ENCODE measurements around the gene PARVB. TPM values are rescaled to one million over a fixed set of nuclear protein-coding genes. Genes with fewer than 3 reads are reported as not detected.
A peak's percentile ranks its signal among the peaks of the same experiment; 100 is the strongest.

PARVB gene
- total RNA-seq, 2 donors from 2014 or later = 7.3 to 9.2 TPM

DNA sequence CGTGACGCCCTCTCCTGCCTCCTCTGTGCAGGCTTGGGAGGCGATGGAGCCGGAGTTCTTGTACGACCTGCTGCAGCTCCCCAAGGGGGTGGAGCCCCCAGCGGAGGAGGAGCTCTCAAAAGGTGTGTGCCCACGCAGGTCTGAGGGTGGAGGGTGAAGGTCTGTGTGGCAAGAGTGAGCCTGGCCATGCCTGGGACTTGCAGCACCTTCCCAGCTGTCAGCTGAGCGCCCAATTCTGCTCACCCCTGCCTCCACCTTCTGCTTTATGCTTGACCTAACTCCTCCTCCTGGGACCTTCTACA is 159.1 kb downstream of the PARVB start:
- TF ChIP-seq, protein P1, sequence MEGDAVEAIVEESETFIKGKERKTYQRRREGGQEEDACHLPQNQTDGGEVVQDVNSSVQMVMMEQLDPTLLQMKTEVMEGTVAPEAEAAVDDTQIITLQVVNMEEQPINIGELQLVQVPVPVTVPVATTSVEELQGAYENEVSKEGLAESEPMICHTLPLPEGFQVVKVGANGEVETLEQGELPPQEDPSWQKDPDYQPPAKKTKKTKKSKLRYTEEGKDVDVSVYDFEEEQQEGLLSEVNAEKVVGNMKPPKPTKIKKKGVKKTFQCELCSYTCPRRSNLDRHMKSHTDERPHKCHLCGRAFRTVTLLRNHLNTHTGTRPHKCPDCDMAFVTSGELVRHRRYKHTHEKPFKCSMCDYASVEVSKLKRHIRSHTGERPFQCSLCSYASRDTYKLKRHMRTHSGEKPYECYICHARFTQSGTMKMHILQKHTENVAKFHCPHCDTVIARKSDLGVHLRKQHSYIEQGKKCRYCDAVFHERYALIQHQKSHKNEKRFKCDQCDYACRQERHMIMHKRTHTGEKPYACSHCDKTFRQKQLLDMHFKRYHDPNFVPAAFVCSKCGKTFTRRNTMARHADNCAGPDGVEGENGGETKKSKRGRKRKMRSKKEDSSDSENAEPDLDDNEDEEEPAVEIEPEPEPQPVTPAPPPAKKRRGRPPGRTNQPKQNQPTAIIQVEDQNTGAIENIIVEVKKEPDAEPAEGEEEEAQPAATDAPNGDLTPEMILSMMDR (IDR thresholded peaks at IDR 0.05) = no peak
- no peak for TF ChIP-seq POLR2A (IDR thresholded peaks at IDR 0.05)
- H3K4me3 ChIP-seq = no peak overlapping the region
- peaks cover 0 to 7% of the 10 kb centered on the region in 2 donors for H3K27me3 ChIP-seq
- intact Hi-C loops (cut with DNase I) = no loop called here
- no peak overlapping the region for H3K27ac ChIP-seq
- no peaks in the 10 kb centered on the region for H3K36me3 ChIP-seq (replicated peaks in 1 of 2; ENCODE audit: insufficient read depth in 1 of 2, low read depth in 2 of 2)
- no peaks in the 10 kb centered on the region for H3K4me1 ChIP-seq
- WGBS, 2 donors = 41 to 58% methylated on average over 5 to 7 of the region's 8 CpGs
- DNase-seq = no peak
- H3K9me3 ChIP-seq = no peaks in the 10 kb centered on the region
- no peak for ATAC-seq

DNA sequence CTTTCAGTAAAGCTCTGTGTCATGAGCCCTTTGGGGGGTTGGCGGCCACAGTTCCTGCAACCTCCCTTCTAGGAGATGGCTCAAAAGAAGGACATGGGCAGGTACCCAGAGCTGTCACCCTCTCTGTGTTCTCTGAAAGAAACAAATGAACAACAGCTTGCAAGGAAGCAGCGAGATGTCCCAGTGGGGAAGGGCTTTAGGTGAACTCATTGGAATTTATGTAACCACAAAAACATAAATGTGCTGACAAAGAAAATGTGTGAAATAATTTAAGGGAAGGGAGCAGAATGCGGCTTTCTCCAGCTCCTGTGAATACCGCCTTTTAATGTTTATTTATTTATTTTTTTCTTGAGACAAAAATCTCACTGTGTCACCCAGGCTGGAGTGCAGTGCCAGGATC is 159.9 kb downstream of the PARVB start:
- Histone ChIP-seq H3K27ac (no peak overlapping the region), H3K36me3 (replicated peaks in 1 of 2; ENCODE audit: insufficient read depth in 1 of 2, low read depth in 2 of 2) (no peaks in the 10 kb centered on the region), H3K4me1 (no peaks in the 10 kb centered on the region), H3K27me3 (peaks cover 0 to 7% of the 10 kb centered on the region in 2 donors), H3K4me3 (no peak overlapping the region), H3K9me3 (no peaks in the 10 kb centered on the region)
- intact Hi-C loops (cut with DNase I) = no loop called here
- 52 to 74% methylated on average over 4 of the region's 4 CpGs for WGBS, 2 donors
- no peak for DNase-seq
- ATAC-seq = no peak
- no peak for TF ChIP-seq POLR2A (IDR thresholded peaks at IDR 0.05)
- TF ChIP-seq, protein P1 (IDR thresholded peaks at IDR 0.05) = no peak

DNA sequence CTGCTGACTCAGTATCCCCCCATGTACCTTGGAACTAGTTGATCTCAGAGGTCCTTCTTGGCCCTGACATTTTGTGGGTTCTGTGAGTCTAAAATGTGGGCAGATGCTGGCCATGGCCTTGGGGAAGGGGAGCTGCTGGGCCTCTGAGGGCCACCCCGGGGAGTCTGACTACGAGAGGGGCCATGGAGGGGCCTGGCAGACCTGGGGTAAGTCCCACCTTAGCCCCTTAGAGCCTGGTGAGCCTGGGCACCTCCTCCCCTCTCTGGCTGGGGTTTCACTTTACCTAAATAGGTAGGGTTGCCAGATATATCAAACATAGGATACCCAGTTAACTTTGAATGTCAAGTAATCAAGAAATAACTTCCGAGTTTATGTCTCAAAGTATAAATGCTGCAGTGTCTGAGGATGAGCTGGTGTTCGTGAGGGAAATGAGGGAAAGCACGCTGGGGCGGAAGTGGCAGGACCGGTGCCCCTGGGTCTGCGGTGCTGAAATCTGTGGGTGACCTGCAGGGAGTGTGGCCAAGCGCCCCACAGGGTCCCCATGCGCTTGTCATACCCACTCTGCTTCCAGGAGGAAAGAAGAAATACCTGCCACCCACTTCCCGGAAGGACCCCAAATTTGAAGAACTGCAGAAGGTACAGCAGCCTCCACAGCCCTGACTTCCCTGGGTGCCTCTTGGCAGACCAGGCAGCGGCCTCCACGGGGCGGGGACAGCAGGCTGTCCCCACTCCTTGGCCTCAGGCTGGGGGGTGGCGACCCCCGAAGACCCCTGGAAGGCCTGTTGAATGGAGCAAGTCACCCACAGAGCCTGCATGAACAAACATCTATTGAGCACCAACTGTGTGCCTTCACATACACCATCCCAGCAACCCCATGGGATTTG is 161.4 kb downstream of the PARVB start:
- TF ChIP-seq POLR2A (IDR thresholded peaks at IDR 0.05) = no peak
- TF ChIP-seq, protein P1 (IDR thresholded peaks at IDR 0.05) = no peak
- DNase-seq (peak in 1 of 4 donors; percentile 1), ATAC-seq (no peak)
- Histone ChIP-seq H3K36me3 (replicated peaks in 1 of 2; ENCODE audit: insufficient read depth in 1 of 2, low read depth in 2 of 2) (no peaks in the 10 kb centered on the region), H3K27me3 (peaks cover 0 to 7% of the 10 kb centered on the region in 2 donors), H3K9me3 (no peaks in the 10 kb centered on the region), H3K4me3 (no peak overlapping the region), H3K4me1 (no peaks in the 10 kb centered on the region), H3K27ac (no peak overlapping the region)
- intact Hi-C loops (cut with DNase I) = no loop called here
- WGBS, 2 donors = 74 to 78% methylated on average over 11 to 16 of the region's 16 CpGs

DNA sequence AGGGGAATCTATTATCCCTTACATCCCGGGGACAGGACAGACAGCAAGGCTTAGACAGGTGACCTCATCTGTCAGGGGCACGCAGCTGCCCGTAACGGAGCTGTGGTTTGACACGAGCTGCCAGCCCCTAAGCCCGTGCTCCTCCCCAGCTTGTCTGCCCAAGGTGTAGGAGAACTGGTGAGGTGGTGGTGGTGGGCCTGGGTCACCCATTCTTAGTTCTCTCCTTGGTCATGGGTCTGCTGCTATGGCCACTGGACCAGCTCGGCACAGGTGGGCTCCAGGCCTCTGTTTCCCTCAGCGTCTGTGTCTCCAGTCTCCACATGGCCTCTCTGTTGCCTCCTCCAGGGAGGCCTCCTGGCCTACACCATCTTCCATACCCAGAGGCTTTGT is 162.0 kb downstream of the PARVB start:
- 43 to 71% methylated on average over 2 to 8 of the region's 8 CpGs for WGBS, 2 donors
- intact Hi-C loops (cut with DNase I) = no loop called here

More for the DNA sequence above, 162.0 kb downstream of the PARVB start:
- no peak overlapping the region for H3K4me3 ChIP-seq
- no peaks in the 10 kb centered on the region for H3K4me1 ChIP-seq
- TF ChIP-seq, protein P1 (IDR thresholded peaks at IDR 0.05) = no peak
- no peak for TF ChIP-seq POLR2A (IDR thresholded peaks at IDR 0.05)
- DNase-seq (peak in 1 of 4 donors; percentile 0), ATAC-seq (no peak)
- H3K27me3 ChIP-seq = peaks cover 0 to 7% of the 10 kb centered on the region in 2 donors
- H3K36me3 ChIP-seq (replicated peaks in 1 of 2; ENCODE audit: insufficient read depth in 1 of 2, low read depth in 2 of 2) = no peaks in the 10 kb centered on the region
- H3K27ac ChIP-seq = no peak overlapping the region
- no peaks in the 10 kb centered on the region for H3K9me3 ChIP-seq

Data from body of pancreas (tissue), 4 donors.